DMS153 (cell line): ENCODE measurements around the gene ITPR2.

Experiments
- DNase-seq: peaks from one replicate; lab custom pipeline; 2025; lab: John Stamatoyannopoulos, UW

Gene ITPR2

DNA sequence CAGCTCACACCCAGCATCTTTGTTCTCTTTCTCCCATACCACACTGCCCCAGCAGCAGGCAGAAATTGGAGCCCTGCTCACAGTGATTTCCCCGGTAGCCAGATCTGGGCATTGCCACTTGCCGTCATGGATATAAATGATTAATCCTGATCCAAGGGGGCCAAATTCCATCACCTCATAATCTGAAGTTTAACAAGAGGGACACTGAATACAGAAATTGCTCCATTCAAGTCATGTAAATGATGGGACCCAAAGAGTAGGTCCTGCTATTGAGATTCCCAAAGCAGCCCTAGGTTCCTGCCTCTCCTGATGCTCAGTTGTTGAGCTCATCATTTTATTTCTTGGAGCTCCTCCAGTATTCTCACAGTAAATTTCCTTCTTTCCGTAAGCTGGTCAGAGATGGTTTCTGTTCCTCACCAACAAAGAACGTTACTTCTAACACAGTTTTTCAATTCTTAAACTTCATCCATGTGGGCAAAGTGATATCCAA is 11.7 kb downstream of the ITPR2 start:
- DNase-seq: no peak

DNA sequence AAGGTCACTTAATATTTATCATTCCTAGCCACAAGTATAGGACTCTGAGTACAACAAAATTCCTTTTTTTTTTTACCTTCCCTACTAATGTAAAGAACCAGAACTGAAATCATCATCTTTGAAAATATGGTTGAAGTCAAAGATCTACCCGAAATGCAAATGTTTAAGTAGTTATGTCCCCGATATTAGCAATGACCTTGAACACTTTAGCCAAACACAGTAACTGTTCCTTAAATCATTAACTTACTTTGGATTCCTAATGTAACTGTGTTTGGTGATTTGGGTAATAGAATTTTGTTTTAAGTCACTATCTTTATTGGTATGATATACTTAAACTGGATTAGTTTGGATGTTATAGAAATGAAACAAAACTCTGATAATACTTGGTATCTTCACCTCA is 14.4 kb downstream of the ITPR2 start:
- DNase-seq: no peak

DNA sequence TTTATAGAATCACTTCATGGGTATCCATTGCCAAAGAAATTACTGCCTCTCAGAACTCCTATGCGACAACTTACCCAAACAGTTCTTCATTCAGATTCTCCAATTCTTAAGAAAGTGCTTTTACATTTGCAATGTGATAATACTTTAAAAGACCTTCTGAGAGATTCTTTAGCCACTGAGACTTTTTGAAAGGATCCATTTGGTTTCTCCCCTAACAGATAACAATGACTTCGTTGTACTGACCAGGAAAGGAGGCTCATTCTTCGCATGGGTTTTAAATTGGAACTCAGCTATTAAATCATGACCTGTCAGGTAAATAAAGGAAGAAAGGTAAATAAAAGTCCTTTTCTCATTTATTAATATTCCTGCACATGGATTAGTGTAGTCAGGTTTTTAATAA is 14.8 kb downstream of the ITPR2 start:
- DNase-seq: no peak

DNA sequence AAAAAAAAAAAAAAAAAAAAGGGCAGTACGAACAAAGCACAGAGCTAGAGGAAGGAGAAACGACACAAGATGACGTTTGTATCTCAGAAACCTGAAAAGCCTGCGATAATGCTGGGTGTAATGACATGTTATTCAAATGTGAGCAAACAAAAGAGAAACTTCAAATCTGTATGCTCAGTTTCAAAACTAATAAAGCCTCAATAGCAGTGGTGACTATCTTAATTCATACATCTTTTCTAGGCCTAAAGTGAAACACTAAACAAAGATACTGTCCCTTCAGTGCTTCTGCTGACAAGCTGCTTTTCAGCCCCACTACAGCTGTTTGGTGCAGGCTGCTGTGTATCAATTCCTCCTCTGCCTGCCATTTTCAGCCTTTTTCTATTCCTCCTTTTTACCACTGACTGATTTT is 15.8 kb downstream of the ITPR2 start:
- DNase-seq: no peak

DNA sequence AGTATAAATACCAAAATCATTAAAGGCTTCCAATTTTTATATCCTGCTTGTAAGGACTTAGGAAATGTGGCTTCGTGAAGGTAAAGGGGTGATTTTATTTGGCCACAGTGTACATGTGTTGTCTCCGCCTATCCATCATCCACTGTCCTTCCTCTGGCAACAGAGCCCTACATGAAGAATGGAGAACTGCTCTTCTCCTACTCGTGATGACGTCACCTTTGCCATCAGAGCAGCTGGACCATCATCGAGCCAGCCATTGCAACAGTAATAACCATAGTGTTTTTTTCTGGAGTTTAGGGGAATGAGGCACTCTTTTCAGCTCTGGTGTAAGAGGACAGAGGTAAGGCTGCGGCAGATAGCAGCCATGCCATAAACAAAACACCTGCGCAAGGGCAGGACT is 19.2 kb downstream of the ITPR2 start:
- DNase-seq: no peak

DNA sequence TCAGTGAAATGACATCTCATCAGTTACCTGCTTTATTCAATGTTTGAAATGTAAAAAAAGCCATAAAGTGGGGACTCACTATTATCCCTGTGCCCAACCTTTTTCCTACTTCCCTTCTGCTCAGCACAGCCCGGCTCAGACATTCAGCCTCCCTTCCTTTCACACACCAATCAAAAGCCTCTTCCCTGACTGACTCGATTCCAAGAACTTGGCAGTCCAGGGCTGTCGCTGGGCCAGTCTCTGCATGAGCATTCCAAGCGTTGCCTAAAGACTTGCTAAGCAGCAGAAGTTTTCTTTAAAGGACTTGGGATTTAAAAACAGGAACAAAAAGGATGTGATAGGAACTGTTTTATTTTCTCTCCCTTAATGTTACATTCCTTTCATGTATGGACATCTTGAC is 22.7 kb downstream of the ITPR2 start:
- no peak for DNase-seq

DNA sequence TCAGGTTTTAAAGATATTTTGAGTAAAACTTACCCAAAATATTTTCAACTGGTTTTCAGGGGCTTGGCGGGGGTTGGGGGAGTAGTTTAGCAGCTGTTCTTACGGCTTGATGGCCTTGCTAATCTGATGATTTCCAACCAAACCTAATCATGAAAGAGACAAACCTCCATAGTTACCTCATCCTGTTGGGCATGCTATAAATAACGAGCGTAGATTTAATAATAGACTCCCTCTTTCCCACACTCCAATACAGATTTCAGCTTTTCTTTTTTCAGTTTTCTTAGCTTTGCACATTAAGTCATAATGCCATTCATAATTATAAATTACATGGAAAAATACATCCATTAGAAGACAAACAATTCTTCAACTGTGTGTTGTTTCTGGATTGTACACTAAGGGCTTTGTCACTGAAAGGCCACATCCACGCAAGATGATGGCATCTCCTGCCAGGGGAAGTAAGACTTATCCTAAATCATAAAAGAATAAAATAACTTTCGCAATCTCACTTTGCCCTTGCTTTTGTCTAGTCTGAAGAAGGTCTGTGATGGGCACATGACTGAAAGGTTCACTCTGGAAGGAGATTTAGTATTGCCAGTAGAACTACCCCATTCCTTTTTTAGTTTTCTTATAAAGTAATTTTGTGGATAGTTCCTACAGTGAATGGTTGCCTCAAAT is 23.2 kb downstream of the ITPR2 start:
- no peak for DNase-seq

DNA sequence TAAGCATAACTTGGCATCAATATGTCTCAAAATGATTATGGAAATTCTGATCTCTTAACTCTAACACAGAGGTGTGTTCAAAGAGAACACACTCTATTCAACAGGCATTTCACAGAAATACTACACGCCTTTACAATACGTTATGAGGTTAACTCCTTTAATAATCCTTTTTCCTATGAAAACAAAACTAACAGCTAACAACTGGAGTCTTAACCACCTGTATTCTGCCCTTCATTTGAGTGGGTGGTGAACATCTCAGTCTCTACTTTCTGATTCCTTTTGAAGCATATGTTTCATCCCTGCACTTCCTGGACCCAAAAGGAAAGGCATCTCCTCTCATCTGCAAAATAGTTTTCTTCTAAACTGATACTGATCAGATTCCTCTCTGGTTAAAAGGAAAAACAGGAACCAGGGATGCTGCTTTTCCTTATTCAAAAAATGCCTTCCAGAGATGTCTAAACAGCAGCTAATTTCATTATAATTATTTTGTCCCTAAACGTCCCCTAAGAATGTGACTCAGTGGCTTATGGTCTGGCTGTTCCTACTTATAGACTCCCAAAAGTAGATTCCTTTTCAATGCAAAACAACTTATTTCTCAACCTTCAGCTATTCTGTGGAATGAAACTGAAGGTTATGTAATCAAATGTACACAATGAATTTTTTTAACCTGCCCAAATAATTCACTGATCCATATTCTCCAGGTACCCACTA is 24.1 kb downstream of the ITPR2 start:
- DNase-seq: no peak

DNA sequence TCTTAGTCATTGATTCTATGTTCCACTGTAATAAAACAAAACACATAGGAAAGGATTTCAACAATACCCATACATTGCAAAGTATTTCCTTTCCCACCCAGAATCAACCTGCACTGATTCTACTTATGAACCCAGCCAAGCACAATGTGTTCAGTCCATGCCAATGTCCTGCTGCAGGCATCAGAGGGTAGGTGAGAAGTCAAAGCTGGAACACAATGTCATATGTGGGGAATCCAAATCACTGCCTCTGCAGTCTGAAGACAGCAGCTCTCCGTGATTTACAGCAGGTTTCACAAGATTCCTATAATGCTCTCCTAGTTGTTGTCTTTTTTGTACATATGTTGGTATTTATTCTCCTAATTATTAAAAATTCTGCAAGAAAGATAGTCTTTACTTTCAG is 25.7 kb downstream of the ITPR2 start:
- no peak for DNase-seq

DNA sequence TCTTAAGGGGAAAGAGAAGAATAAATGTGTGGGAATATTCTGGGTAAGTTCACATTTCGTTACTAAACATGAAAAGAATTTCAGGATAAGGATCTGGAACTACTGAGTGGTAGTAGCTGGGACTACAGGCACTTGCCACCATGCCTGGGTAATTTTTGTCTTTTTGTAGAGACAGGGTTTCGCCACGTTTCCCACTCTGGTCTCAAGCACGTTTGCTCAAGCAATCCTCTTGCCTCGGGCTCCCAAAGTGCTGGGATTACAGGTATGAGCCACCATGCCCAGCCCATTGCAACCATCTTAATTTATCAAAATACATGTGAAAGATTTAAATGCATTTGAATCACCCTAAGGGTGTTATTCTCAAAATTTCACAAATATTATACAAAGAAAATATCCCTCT is 26.4 kb downstream of the ITPR2 start:
- no peak for DNase-seq

DNA sequence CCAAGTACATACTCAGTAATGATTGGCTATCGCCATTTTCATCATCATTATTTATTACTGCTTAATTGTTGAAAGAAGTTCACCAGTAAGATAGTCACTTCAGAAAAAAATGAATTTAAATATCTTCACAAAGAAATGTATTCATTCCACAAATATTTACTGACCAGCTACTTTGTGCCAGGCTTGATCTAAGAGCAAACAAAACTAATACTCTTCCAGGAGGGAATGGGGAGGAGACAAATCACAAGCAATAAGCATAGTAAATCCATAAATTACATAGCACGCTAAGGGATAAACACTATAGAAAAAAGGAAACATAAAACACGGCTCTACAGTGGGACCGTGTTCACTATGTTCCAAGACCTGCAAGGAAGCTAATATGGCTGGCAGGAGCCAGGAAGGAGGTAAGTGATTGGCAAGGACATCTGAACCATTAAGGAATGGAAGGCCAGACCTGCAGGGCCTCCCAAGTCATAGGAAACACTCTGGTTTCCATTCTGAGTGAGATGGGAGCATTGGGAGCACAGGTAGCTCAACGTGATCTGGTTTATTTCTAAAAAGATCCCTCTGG is 27.5 kb downstream of the ITPR2 start:
- DNase-seq: no peak

DNA sequence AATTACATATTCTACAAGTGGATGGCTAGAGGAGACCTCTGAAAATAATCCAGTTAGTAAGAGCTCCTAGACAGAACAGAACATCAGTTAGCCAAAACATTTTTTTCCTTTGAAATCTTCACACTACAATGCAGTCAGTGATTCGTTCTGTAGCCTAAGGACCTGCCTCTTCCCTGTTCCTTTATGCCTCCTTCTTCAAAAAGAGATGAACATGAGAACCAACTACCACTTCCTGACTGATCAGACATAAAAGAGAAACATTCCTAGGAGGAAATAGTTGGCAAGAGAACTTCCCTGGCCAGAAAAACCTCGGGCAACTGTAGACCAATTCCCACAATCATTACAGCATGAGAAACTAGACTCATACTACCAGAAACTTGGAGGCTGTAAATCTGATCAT is 29.4 kb downstream of the ITPR2 start:
- no peak for DNase-seq

DNA sequence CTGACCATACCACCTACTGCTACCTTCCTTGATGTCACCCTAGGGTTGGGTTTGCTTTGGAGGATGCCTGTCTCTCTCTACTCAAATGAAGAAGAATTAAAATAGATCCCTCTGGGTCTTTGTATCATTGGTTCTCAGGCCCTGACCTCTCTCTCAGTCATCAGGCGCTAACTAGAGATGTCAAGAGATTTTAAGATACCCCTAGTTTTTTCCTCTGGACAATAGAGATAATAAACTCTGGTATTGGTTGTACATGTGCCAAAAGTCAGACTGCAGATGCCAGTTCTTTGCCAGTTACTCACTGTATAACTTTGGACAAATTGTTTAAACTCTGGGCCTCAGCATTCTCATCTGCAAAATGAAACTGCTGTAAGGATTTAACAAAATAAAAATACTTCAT is 31.5 kb downstream of the ITPR2 start:
- no peak for DNase-seq

DNA sequence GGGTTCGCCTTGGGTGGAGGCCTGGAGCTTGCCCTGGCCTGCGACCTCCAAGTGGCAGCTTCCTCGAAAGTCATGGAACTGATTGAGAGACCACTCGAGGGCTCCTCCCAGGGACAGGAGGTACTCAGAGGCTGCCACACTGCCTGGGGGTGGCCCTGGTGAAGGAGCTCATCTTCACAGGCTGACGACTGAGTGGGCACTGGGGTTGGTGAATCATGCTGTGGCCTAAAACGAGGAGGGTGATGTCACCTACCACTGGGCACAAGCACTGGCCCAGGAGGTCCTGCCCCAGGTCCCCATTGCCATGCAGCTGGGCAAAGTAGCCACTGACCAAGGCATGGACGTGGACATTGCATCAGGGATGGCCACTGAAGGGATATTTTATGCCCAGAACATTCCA is 32.1 kb downstream of the ITPR2 start:
- DNase-seq: no peak

DNA sequence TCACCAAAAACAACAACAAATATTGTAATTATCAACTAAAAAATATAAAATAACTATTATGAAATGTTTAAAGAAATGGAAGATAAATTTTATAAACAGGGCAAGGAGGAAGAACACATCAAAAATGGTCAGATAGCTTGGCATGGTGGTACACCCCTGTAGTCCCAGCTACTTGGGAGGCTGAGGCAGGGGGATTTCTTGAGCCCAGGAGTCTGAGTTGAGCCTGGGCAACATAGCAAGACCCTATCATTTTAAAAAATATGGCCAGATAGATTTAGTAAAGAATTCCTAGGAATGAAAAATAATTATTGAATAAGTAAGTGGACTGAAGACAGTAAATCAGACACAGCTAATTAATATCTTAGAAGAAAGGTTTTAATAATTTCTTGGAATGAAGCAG is 32.6 kb downstream of the ITPR2 start:
- no peak for DNase-seq

DNA sequence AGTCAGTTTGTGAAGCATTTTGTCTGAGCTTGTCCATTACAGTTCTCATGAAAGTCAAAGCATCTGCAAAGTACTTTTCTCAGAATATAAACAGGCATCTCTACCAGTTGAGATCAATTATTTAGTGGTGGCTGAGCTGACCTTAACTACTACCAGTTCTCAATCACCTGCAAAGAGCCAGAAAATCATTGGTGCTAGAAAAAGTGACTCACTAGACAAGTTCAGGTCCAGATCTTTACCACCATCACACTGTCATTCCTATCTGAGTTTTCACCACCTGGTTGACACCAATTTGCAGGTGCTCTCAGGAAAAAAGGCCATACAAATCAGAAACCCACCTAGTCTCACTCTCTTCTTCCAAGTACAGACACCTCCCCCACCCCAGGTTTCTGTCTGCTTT is 33.3 kb downstream of the ITPR2 start:
- DNase-seq: no peak

DNA sequence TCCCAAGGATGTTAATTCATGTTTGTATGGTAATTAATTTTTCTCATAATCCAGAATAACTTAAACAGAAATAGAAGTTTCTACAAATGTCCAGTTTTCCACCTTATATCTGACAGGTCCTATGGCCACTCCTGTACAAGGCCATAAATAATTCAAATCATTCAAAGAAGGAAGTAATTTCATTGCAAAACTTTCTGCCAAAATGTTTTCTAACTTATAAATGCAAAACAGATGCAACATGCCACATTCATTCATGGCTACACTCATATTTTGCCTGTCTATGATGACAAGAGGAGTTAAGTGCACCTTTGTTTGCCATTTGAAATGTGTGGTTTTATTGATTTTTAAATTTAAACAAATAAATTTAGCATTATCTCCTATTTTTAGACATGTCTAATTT is 34.4 kb downstream of the ITPR2 start:
- DNase-seq: no peak

DNA sequence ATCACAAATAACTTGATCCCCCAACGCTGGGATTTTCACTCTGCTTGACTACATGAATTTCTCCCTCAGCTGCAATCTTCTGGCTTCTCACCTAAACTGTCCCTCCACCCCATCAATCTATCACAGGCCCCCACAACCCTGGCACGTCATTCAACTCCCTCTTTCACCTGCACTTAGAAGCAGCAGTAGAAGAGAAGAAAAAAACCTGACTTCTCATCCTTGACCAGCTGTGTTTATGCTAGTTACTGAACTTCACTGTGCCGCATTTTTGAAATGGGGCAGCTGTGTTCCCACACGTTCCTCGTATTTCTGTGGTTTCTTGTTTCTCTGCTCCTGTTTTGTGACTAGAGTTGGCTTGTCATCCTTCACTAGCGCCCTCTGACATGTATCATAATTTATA is 35.0 kb downstream of the ITPR2 start:
- no peak for DNase-seq

DNA sequence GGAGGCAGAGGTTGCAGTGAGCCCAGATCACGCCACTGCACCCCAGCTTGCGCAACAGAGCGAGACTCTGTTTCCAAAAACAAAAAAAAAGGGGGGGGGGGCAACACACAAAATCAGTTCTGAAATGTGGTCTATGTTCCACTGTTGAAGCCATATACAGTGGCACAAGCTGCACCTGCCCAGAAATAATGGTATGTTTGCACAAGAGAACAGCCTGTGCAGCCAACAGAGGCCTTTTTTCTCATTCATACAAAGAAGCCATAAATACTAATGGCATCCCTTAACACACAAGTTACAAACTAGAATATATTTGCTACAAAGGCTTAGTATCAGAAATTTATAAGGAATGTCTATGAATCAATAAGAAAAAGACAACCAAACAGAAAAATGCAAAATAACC is 37.1 kb downstream of the ITPR2 start:
- peak; percentile 13 for DNase-seq

DNA sequence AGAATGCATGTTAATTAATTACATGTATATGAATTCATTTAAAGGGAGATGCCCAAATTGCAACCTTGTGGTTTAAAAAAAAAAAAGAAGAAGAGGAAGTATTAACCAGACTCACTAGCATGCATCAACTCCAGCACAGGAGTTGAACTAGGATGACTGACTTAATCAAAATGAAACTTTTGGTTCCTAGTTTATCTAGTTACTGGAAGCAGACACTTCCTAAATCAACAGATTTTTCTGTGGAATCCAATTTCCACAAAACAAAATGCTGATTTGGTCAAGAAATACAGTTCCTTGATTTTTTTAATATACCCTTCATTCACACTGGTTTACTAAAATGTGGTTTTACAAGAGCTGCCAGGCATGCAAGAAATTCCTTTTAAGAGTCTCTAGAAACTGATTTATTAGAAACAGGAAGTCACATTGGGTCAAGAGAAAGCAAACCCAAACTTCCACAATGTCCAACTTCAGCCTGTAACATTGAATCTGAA is 41.6 kb downstream of the ITPR2 start:
- no peak for DNase-seq

DNA sequence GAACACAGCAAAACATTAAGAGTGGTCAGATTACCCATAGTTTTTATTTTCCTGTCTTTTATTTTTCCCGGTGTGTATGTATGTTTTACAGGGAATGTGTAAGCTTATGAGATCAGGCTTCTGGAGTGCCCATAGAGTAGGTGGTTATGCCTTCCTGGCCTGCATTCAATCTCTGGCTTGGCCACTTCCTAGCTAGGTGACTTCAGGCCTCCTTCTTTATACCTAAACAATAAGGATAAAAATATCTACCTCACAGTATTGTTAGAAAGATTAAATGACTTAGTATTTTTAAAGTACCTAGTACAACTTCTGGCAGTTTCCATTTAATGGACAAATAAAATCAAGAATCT is 42.4 kb downstream of the ITPR2 start:
- no peak for DNase-seq

DNA sequence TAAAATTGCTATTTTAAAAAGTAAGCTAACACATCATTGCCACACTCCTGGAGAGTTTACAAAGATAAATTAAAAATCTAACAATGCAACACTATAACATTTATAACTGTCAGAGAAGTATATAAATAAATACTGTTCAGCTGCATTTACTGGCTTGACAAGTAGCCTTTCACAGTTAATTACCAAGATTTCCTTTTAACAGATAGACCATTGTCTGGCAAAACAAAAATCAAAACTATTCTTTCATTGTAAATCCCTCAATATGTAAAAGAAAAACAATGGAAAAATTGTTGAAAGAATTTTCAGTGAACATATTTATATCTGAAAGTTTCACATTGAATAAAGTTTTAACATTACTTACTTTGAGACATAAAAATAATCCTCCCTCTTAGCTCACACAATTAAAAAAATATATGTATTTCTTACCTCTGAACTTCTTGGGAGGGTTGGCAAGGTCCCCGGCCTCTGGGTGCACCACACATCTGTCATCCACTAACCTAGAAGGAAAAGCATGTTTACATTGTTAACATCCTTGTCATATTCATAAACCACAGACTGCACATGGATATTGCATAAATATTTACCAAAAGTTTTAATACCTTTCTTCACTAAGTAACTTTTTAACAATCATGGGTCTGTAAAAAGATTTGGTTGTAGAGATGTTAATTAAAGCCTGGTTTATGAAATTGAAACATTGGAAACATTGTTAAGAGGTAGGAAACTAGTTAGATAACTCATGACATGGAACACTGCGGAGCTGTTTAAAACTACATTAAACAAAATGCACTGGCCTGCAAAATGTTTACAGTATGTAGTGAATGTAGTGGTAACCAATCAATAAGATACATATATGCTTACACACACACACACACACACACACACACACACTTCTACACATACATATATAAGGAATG is 43.0 kb downstream of the ITPR2 start:
- no peak for DNase-seq
